ENCODE measurements around the gene MED16. TPM values are rescaled to one million over a fixed set of nuclear protein-coding genes. Genes with fewer than 3 reads are reported as not detected.

MED16 gene
- total RNA-seq, 1 experiment from 2014 or later, result 83.0 TPM

DNA sequence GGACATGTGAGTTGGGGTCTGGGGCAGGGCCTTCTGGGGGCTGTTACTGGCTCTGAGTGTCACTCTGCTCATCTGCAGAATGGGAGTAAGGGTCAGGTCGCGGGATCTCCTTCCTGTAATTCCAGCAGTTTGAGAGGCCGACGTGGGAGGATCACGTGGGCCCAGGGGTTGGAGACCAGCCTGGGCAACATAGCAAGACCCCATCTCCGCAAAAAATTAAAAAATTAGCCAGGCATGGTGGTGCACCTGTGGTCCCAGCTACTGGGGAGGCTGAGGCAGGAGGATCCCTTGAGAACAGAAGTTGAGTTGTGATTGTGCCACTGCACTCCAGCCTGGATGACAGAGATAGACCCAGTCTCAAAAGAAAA, 36.9 kb upstream of the MED16 start:
- no peak for DNase-seq (ENCODE audit: low spot score)
- Histone ChIP-seq H3K27me3 (replicated peaks; ENCODE audit: insufficient read depth, low read depth, low read length, poor library complexity) (no peaks in the 10 kb centered on the region), H3K9me3 (ENCODE audit: low read depth, low read length, poor library complexity, severe bottlenecking) (no peaks in the 10 kb centered on the region), H3K36me3 (ENCODE audit: insufficient read depth, low read length, poor library complexity, severe bottlenecking) (peaks cover 6% of the 10 kb centered on the region), H3K27ac (ENCODE audit: low read depth, low read length, poor library complexity, severe bottlenecking) (no peak overlapping the region), H3K4me1 (ENCODE audit: insufficient read depth, low read length, poor library complexity, severe bottlenecking) (peaks cover 6% of the 10 kb centered on the region), H3K4me3 (ENCODE audit: low read depth, low read length, poor library complexity, severe bottlenecking) (no peak overlapping the region)
- no TSS peak for BruUV-seq (replicated peaks)
- intact Hi-C loops (cut with micrococcal nuclease; ENCODE audit: unreplicated experiment), result no loop called here
- ChIA-PET POLR2A (ENCODE audit: low non-redundant PET) (no interaction called here), CTCF (no interaction called here)
- TF ChIP-seq, protein P1, sequence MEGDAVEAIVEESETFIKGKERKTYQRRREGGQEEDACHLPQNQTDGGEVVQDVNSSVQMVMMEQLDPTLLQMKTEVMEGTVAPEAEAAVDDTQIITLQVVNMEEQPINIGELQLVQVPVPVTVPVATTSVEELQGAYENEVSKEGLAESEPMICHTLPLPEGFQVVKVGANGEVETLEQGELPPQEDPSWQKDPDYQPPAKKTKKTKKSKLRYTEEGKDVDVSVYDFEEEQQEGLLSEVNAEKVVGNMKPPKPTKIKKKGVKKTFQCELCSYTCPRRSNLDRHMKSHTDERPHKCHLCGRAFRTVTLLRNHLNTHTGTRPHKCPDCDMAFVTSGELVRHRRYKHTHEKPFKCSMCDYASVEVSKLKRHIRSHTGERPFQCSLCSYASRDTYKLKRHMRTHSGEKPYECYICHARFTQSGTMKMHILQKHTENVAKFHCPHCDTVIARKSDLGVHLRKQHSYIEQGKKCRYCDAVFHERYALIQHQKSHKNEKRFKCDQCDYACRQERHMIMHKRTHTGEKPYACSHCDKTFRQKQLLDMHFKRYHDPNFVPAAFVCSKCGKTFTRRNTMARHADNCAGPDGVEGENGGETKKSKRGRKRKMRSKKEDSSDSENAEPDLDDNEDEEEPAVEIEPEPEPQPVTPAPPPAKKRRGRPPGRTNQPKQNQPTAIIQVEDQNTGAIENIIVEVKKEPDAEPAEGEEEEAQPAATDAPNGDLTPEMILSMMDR (conservative IDR thresholded peaks at IDR 0.05; ENCODE audit: low read depth, low read length), result no peak
- no peak for TF ChIP-seq EZH2 (IDR thresholded peaks at IDR 0.05; ENCODE audit: borderline replicate concordance, low read depth, low read length, poor library complexity, severe bottlenecking)

DNA sequence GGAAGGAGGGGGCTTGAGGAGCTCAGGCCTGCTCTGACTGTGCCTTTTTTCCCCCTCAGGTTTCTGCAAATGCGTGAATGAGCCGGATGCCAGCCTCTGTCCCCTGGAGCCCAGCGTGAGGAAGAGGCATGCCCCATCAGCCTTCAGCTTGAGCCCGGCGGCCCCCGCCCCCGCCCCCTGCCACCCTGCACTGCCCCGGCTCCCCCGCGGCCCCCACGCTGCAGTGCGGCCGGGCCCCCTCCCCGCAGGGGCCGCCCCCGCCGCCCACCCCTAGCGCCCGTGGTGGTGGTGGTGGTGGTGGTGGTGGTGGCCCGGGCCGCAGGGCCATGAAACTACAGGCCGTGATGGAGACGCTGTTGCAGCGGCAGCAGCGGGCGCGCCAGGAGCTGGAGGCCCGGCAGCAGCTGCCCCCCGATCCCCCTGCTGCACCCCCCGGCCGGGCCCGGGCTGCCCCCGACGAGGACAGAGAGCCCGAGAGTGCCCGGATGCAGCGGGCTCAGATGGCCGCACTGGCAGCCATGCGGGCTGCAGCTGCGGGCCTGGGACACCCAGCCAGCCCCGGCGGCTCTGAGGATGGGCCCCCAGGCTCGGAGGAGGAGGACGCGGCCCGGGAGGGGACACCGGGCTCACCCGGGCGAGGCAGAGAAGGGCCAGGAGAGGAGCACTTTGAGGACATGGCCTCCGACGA, 36.4 kb upstream of the MED16 start:
- H3K4me1 ChIP-seq (ENCODE audit: insufficient read depth, low read length, poor library complexity, severe bottlenecking), result peaks cover 11% of the 10 kb centered on the region
- peaks cover 6% of the 10 kb centered on the region for H3K36me3 ChIP-seq (ENCODE audit: insufficient read depth, low read length, poor library complexity, severe bottlenecking)
- TF ChIP-seq EZH2 (IDR thresholded peaks at IDR 0.05; ENCODE audit: borderline replicate concordance, low read depth, low read length, poor library complexity, severe bottlenecking), result no peak
- TF ChIP-seq, protein P1 (conservative IDR thresholded peaks at IDR 0.05; ENCODE audit: low read depth, low read length), result no peak
- CTCF ChIA-PET, result no interaction called here
- intact Hi-C loops (cut with micrococcal nuclease; ENCODE audit: unreplicated experiment), result no loop called here
- H3K27ac ChIP-seq (ENCODE audit: low read depth, low read length, poor library complexity, severe bottlenecking), result no peak overlapping the region
- POLR2A ChIA-PET (ENCODE audit: low non-redundant PET), result no interaction called here
- no peaks in the 10 kb centered on the region for H3K9me3 ChIP-seq (ENCODE audit: low read depth, low read length, poor library complexity, severe bottlenecking)
- no TSS peak for BruUV-seq (replicated peaks)
- DNase-seq (ENCODE audit: low spot score), result no peak
- no peak overlapping the region for H3K4me3 ChIP-seq (ENCODE audit: low read depth, low read length, poor library complexity, severe bottlenecking)
- no peaks in the 10 kb centered on the region for H3K27me3 ChIP-seq (replicated peaks; ENCODE audit: insufficient read depth, low read depth, low read length, poor library complexity)

DNA sequence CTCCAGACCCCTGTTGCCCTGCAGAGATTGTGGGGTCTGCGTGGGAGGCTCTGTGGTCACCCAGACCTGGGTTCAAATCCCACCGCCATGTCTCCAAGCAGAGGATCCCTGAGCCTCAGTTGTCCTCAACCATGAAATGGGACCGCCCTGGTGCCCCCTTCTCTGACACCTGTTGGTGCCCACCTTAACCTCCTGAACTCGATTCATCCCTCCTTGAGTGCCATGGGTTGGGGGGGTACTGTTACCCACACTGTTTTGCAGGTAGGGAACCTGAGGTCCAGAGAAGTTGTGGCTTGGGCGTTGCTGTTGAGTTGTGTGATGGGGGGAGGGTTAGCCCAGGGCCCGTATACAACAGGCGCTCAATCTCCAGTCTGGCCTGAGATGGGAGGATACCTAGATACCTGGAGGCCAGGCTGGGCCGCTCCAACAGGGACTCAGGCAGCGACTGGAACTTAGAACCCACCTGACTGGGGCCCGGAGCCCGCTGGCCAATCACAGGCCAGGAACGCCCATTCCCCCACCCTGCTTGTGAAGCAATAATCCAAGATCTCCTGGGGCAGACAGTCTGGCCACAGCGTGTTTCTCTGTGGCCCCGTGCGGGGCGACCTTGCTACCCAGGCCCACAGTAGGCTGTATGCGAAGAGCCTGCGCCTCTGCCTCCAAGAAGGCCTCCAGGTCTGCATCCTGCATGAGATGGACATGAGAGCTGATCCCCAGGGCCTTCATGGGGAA, 35.6 kb upstream of the MED16 start:
- DNase-seq (ENCODE audit: low spot score), result no peak
- peaks cover 13% of the 10 kb centered on the region for H3K4me1 ChIP-seq (ENCODE audit: insufficient read depth, low read length, poor library complexity, severe bottlenecking)
- no peaks in the 10 kb centered on the region for H3K27me3 ChIP-seq (replicated peaks; ENCODE audit: insufficient read depth, low read depth, low read length, poor library complexity)
- H3K9me3 ChIP-seq (ENCODE audit: low read depth, low read length, poor library complexity, severe bottlenecking), result no peaks in the 10 kb centered on the region
- H3K4me3 ChIP-seq (ENCODE audit: low read depth, low read length, poor library complexity, severe bottlenecking), result no peak overlapping the region
- TF ChIP-seq, protein P1 (conservative IDR thresholded peaks at IDR 0.05; ENCODE audit: low read depth, low read length), result no peak
- no peak for TF ChIP-seq EZH2 (IDR thresholded peaks at IDR 0.05; ENCODE audit: borderline replicate concordance, low read depth, low read length, poor library complexity, severe bottlenecking)
- POLR2A ChIA-PET (ENCODE audit: low non-redundant PET), result no interaction called here
- BruUV-seq (replicated peaks), result no TSS peak
- peaks cover 6% of the 10 kb centered on the region for H3K36me3 ChIP-seq (ENCODE audit: insufficient read depth, low read length, poor library complexity, severe bottlenecking)
- CTCF ChIA-PET, result no interaction called here
- H3K27ac ChIP-seq (ENCODE audit: low read depth, low read length, poor library complexity, severe bottlenecking), result no peak overlapping the region
- intact Hi-C loops (cut with micrococcal nuclease; ENCODE audit: unreplicated experiment), result no loop called here
